ENCODE results near the gene CASP1. TPM values are rescaled to one million over a fixed set of nuclear protein-coding genes. Genes with fewer than 3 reads are reported as not detected.

Gene CASP1
- total RNA-seq, 1 donor from 2014 or later, result not detected

GRCh38 chr11:105004021-105004420, 30.9 kb downstream of the CASP1 start:
- Mint-ChIP-seq H3K9me3 (ENCODE audit: unreplicated experiment) (no peaks in the 10 kb centered on the region), H3K4me3 (ENCODE audit: unreplicated experiment) (no peak overlapping the region), H3K27me3 (ENCODE audit: unreplicated experiment) (no peaks in the 10 kb centered on the region), H3K4me1 (ENCODE audit: low read depth, unreplicated experiment) (no peaks in the 10 kb centered on the region), H3K36me3 (ENCODE audit: unreplicated experiment) (no peaks in the 10 kb centered on the region), H3K27ac (ENCODE audit: unreplicated experiment) (no peak overlapping the region)
- TF ChIP-seq CTCF (IDR thresholded peaks at IDR 0.05; ENCODE audit: partially characterized antibody, unreplicated experiment), result no peak
- DNase-seq, result no peak

GRCh38 chr11:105003151-105003550, 31.8 kb downstream of the CASP1 start:
- TF ChIP-seq CTCF (IDR thresholded peaks at IDR 0.05; ENCODE audit: partially characterized antibody, unreplicated experiment), result no peak
- H3K4me1 Mint-ChIP-seq (ENCODE audit: low read depth, unreplicated experiment), result no peaks in the 10 kb centered on the region
- no peak for DNase-seq
- no peaks in the 10 kb centered on the region for H3K36me3 Mint-ChIP-seq (ENCODE audit: unreplicated experiment)
- no peaks in the 10 kb centered on the region for H3K9me3 Mint-ChIP-seq (ENCODE audit: unreplicated experiment)
- H3K4me3 Mint-ChIP-seq (ENCODE audit: unreplicated experiment), result no peak overlapping the region
- no peaks in the 10 kb centered on the region for H3K27me3 Mint-ChIP-seq (ENCODE audit: unreplicated experiment)
- H3K27ac Mint-ChIP-seq (ENCODE audit: unreplicated experiment), result no peak overlapping the region

- no peaks in the 10 kb centered on the region for H3K4me1 Mint-ChIP-seq (ENCODE audit: low read depth, unreplicated experiment)
- H3K4me3 Mint-ChIP-seq (ENCODE audit: unreplicated experiment), result no peak overlapping the region
- peak; percentile 64 for TF ChIP-seq CTCF (IDR thresholded peaks at IDR 0.05; ENCODE audit: partially characterized antibody, unreplicated experiment)
- no peaks in the 10 kb centered on the region for H3K9me3 Mint-ChIP-seq (ENCODE audit: unreplicated experiment)
- H3K27ac Mint-ChIP-seq (ENCODE audit: unreplicated experiment), result no peak overlapping the region
- peak; percentile 31 for DNase-seq
- no peaks in the 10 kb centered on the region for H3K27me3 Mint-ChIP-seq (ENCODE audit: unreplicated experiment)
- no peaks in the 10 kb centered on the region for H3K36me3 Mint-ChIP-seq (ENCODE audit: unreplicated experiment)
These were observed 34.1 kb downstream of the CASP1 start for GRCh38 chr11:105000797-105001196.

GRCh38 chr11:105000167-105000566, 34.8 kb downstream of the CASP1 start:
- Mint-ChIP-seq H3K27me3 (ENCODE audit: unreplicated experiment) (no peaks in the 10 kb centered on the region), H3K9me3 (ENCODE audit: unreplicated experiment) (no peaks in the 10 kb centered on the region), H3K4me1 (ENCODE audit: low read depth, unreplicated experiment) (no peaks in the 10 kb centered on the region), H3K4me3 (ENCODE audit: unreplicated experiment) (no peak overlapping the region), H3K27ac (ENCODE audit: unreplicated experiment) (no peak overlapping the region), H3K36me3 (ENCODE audit: unreplicated experiment) (no peaks in the 10 kb centered on the region)
- DNase-seq, result no peak
- no peak for TF ChIP-seq CTCF (IDR thresholded peaks at IDR 0.05; ENCODE audit: partially characterized antibody, unreplicated experiment)

- no peak for TF ChIP-seq CTCF (IDR thresholded peaks at IDR 0.05; ENCODE audit: partially characterized antibody, unreplicated experiment)
- H3K9me3 Mint-ChIP-seq (ENCODE audit: unreplicated experiment), result no peaks in the 10 kb centered on the region
- no peaks in the 10 kb centered on the region for H3K4me1 Mint-ChIP-seq (ENCODE audit: low read depth, unreplicated experiment)
- no peak for DNase-seq
- H3K27ac Mint-ChIP-seq (ENCODE audit: unreplicated experiment), result no peak overlapping the region
- no peaks in the 10 kb centered on the region for H3K36me3 Mint-ChIP-seq (ENCODE audit: unreplicated experiment)
- no peaks in the 10 kb centered on the region for H3K27me3 Mint-ChIP-seq (ENCODE audit: unreplicated experiment)
- H3K4me3 Mint-ChIP-seq (ENCODE audit: unreplicated experiment), result no peak overlapping the region
These were observed 35.2 kb downstream of the CASP1 start for GRCh38 chr11:104999721-105000120.

All from glutamatergic neuron (in vitro differentiated cells).